ENCODE data around the gene GCNT4. TPM values are rescaled to one million over a fixed set of nuclear protein-coding genes. Genes with fewer than 3 reads are reported as not detected.

The GCNT4 gene
- polyA plus RNA-seq, 6 donors from 2014 or later, result not detected

DNA sequence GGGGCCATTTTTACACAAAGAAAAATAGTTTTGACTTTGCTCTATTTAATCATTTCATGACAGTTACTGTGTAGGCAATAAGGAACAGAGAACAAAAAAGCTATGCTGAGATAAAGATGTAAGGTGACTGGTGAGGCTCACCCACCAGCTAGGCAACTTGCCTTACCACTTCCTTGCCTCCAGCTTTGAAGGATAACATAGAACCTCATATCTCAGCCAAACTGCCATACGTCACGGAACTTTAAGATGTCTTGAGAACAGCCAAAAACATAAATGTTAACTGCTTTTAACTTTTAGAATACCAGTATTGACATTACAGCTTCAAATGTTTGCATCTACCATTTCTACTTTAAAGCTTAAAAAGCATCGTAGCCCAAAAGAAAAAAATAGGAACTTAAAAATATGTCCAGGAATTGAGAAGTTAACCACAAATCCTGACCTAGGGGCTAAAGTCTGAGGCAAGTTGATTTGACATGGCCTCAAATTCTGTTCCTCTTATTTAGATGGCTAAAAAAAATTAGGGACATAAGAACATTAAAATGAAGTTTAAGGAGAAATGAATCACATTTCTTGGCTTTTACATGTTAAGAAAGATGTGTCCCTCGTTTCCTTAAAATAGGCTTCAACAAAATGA is 7.7 kb upstream of the GCNT4 start:
- ATAC-seq (ENCODE audit: low read depth in 2 of 2), result no peak
- H3K9me3 Mint-ChIP-seq, result no peaks in the 10 kb centered on the region
- H3K4me3 Mint-ChIP-seq, result no peak overlapping the region
- peaks cover 28 to 38% (median 35%) of the 10 kb centered on the region in 3 donors for H3K27me3 Mint-ChIP-seq
- no peak for DNase-seq
- H3K4me1 Mint-ChIP-seq, result no peaks in the 10 kb centered on the region
- no peaks in the 10 kb centered on the region for H3K36me3 Mint-ChIP-seq
- no peak overlapping the region for H3K27ac Mint-ChIP-seq

DNA sequence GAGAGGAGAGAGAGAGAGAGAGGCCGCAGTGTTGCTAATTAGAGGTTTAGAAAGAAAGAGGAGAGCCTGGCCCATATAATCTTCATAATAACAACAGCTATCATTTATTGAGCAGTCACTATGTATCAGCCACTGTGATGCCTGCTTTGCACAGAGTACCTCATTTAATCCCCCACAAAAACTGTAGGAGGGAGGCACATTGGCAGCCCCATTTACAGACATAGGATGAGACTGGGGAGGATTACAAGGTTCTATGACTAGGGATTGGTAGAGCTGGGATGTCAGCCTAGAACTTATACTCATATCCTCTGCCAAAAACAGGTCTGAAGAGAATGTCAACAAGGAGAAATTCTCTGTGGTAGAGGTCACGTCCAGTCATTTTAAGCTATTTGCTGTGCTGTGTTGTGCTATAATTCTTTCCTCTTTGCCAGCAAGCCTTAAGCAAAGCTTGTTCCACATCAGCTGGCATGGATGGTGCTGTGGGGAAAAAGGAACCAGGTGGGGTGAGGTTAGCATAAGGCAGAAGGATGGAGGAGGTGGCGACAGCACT is 6.7 kb upstream of the GCNT4 start:
- DNase-seq (no peak), ATAC-seq (ENCODE audit: low read depth in 2 of 2) (no peak)
- Mint-ChIP-seq H3K9me3 (no peaks in the 10 kb centered on the region), H3K4me1 (no peaks in the 10 kb centered on the region), H3K4me3 (peak overlapping the region in 1 of 8 donors; percentile 43), H3K27ac (no peak overlapping the region), H3K36me3 (no peaks in the 10 kb centered on the region), H3K27me3 (peaks cover 37 to 47% (median 44%) of the 10 kb centered on the region in 3 donors)

DNA sequence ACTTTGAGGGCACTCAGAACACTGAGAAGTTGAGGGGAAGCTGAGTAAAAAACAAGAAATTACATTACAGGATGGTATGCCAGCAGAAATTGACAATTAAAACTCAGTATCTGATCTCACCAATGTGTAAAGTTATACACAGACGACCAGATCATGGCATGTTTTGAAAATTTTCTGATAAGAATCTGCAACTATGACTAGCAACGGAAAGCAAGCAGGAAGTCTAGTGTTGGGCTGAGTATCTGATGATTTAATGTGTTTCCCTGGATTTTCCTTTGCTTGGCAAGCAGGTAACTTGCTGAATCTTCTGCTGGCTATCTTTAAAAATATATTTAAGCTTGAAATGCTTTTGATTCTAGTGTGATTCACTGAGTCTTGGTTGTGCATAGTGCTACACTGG is 5.2 kb upstream of the GCNT4 start:
- Mint-ChIP-seq H3K27me3 (peaks cover 42 to 53% (median 47%) of the 10 kb centered on the region in 3 donors), H3K9me3 (no peaks in the 10 kb centered on the region), H3K36me3 (no peaks in the 10 kb centered on the region), H3K4me1 (peaks cover 0 to 4% (median 0%) of the 10 kb centered on the region in 3 donors), H3K27ac (no peak overlapping the region), H3K4me3 (peak overlapping the region in 1 of 8 donors; percentile 10)
- no peak for DNase-seq
- no peak for ATAC-seq (ENCODE audit: low read depth in 2 of 2)

DNA sequence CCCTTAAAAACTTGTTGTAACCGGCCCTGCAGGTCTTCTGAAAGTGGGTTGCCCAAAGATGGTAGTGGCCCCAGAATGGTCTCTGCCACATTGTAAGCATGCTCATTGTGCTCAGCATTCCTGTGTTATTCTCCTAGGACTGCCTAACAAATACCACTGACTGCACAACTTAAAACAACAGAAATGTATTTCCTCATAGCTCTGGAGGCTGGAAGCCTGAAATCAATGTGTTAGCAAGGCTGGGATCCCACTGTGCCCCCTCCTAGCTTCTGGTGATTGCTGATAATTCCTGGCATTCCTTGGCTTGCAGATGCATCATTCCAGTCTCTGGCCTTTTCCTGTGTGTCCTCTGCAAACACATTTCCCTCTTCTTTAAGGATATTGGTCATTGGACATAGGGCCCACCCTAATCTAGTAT is 3.4 kb upstream of the GCNT4 start:
- DNase-seq (no peak), ATAC-seq (ENCODE audit: low read depth in 2 of 2) (no peak)
- Mint-ChIP-seq H3K36me3 (peaks cover 0 to 8% of the 10 kb centered on the region in 2 donors), H3K27ac (no peak overlapping the region), H3K9me3 (no peaks in the 10 kb centered on the region), H3K4me3 (peak overlapping the region in 6 of 8 donors; percentile 1 to 69 (median 30)), H3K4me1 (peaks cover 0 to 13% (median 7%) of the 10 kb centered on the region in 3 donors), H3K27me3 (peaks cover 55 to 70% (median 63%) of the 10 kb centered on the region in 3 donors)

DNA sequence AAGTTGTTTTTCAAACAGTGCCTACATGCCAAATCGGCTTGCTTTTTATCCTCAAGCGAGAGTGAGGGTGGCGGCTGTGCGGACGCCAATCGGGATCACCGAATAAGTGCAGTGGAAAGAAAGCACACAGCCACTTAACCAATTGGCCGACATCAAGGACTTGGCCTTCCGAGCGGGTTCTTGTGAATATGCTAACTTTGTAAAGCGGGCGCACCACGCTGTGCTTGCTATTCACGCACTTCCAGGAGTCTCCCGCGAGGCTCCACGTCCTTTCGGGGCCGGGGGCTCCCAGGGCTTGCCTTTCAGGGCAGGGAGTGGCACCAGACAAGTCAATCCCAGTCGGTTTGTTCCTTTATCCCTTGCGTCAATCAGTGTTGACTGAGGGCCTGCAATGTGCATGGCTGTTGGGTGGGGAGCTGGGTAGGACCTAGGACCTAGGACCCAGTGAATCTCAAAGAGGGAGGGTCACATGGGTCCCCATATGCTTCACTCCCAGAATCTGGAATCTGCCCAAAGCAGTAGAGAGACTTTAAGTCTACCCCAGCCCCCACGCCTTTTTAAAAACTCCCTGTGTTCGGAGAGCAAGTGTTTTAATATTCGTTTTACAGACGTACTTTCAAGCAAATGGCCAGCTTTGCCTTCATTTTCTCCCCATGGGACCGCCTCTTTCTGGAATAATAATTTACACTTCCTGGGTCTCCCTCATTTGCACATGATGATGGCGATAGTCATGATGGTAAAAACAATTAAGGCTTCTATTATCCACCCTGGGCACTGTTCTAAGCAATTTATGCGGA is 2.0 kb upstream of the GCNT4 start:
- H3K4me3 Mint-ChIP-seq, result peak overlapping the region; percentile 1 to 80 (median 70)
- no peak overlapping the region for H3K27ac Mint-ChIP-seq
- H3K27me3 Mint-ChIP-seq, result peaks cover 67 to 83% (median 77%) of the 10 kb centered on the region in 3 donors
- ATAC-seq (ENCODE audit: low read depth in 2 of 2) (no peak), DNase-seq (no peak)
- H3K9me3 Mint-ChIP-seq, result no peaks in the 10 kb centered on the region
- H3K36me3 Mint-ChIP-seq, result peaks cover 0 to 8% of the 10 kb centered on the region in 2 donors
- peaks cover 0 to 18% (median 7%) of the 10 kb centered on the region in 3 donors for H3K4me1 Mint-ChIP-seq

DNA sequence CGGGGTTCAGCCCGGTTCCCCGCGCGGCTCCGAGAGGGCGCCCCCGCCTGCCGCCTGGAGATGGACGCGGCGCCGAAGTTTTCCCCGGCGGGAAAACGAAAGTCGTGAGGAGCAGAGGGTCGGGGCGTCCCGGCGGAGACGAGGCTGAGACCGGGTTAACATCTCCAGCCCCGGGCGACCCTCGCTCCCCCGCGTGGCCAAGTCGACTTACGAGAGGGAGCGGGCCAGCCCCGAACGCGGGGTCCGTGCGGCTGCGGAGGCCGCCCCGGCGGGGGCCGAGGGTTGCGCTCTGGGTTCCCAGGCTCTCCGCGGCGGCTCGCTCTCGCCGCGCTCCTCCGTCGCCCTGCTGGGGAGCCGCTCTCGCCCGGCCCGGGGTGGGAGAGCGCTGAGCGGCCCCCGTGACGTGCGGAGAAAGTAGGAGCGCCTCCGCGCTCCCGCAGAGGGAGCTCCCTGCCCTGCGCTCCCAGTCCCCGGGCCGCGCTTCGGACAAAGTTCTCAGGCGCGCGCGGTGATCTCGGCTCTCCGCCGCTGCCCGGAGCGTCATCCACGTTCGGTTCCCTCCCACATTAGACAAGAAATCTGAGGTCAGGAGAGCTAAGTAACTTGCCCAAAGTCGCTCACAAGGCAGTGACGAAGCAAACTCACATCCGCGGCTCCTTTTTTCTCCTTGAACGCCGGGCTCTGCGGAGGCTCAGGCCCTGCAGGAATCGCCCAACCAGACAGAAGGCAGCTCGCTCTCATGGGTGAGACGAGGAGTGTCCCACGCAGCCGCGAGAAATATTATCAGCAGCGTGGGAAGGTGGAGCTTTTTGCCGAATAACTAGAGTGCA is 1.2 kb upstream of the GCNT4 start:
- Mint-ChIP-seq H3K27ac (no peak overlapping the region), H3K4me3 (peak overlapping the region; percentile 60 to 80 (median 70)), H3K27me3 (peaks cover 71 to 78% (median 71%) of the 10 kb centered on the region in 3 donors), H3K36me3 (peaks cover 0 to 8% of the 10 kb centered on the region in 2 donors), H3K9me3 (no peaks in the 10 kb centered on the region), H3K4me1 (peaks cover 0 to 18% (median 7%) of the 10 kb centered on the region in 3 donors)
- ATAC-seq (ENCODE audit: low read depth in 2 of 2) (peak in 1 of 2 donors; percentile 16), DNase-seq (no peak)

DNA sequence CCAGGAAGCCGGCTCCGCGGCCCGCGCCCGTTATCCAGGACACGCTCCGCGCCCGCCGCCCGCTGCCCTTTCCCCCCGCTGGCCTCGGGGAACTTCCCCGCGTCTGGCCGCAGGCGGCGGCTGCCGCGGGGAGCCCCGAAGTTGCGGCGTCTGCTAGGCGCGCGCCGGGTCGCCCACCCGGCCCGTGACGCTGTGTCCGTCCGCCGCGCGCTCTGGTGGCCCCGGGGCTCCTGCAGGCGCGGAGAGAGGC is 621 bp upstream of the GCNT4 start:
- Mint-ChIP-seq H3K9me3 (no peaks in the 10 kb centered on the region), H3K4me3 (peak overlapping the region in 2 of 8 donors; percentile 60 to 69), H3K27me3 (peaks cover 65 to 77% (median 71%) of the 10 kb centered on the region in 3 donors), H3K27ac (no peak overlapping the region), H3K4me1 (peaks cover 0 to 18% (median 7%) of the 10 kb centered on the region in 3 donors), H3K36me3 (peaks cover 0 to 8% of the 10 kb centered on the region in 2 donors)
- peak in 1 of 2 donors; percentile 18 for ATAC-seq (ENCODE audit: low read depth in 2 of 2)
- DNase-seq, result no peak

DNA sequence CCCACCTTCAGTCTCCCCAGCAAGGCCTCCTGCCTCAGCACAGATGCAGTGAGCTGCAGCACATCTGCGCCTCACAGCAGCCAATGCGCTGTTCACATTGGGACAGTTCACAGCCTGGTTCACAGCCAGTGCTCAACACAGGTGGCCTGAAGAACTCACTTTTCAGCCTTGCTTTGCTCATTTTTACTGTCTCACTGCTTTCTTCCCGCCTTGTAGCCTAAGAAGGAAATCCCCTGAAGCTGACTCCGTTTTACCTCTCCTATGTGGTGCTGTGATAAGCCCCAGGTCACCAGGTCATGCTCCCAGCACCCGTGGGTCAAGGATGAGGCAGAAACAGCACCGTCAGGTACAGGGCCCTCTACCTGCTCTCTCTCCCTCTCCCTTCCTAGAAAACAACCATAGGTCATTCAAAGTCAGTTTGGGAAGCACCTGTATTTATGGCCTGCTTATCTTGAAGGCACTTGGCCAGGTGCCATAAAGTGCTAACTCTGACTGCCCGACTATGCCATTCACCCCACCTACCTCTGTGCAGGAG is 1.1 kb downstream of the GCNT4 start:
- ATAC-seq (ENCODE audit: low read depth in 2 of 2), result no peak
- H3K9me3 Mint-ChIP-seq, result no peaks in the 10 kb centered on the region
- H3K4me1 Mint-ChIP-seq, result peaks cover 0 to 18% (median 7%) of the 10 kb centered on the region in 3 donors
- H3K27me3 Mint-ChIP-seq, result peaks cover 56 to 67% (median 58%) of the 10 kb centered on the region in 3 donors
- H3K36me3 Mint-ChIP-seq, result peaks cover 0 to 8% of the 10 kb centered on the region in 2 donors
- peak overlapping the region in 1 of 6 donors; percentile 14 for H3K27ac Mint-ChIP-seq
- H3K4me3 Mint-ChIP-seq, result peak overlapping the region in 5 of 8 donors; percentile 7 to 74 (median 56)
- no peak for DNase-seq

DNA sequence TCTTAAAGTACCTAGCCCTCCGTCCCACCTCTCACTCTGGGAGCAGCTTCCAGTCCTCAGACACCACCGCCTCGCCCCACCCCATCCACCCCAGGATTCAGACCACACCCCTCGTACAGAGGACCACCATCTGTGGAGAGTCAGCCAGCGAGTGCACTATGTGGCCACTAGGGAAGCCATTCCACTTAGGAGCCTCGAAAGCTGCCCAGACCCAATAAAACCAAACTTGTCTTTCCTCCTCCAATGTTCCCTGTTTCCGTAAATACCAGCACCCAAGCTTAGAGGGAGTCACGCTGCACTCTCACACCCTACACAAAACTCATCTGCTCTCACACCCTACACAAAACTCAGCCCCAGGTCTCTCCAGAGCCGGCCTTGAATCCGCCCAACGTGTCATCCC is 1.9 kb downstream of the GCNT4 start:
- no peaks in the 10 kb centered on the region for H3K9me3 Mint-ChIP-seq
- ATAC-seq (ENCODE audit: low read depth in 2 of 2), result no peak
- H3K27ac Mint-ChIP-seq, result no peak overlapping the region
- H3K4me3 Mint-ChIP-seq, result peak overlapping the region in 1 of 8 donors; percentile 64
- H3K4me1 Mint-ChIP-seq, result peaks cover 0 to 18% (median 7%) of the 10 kb centered on the region in 3 donors
- H3K27me3 Mint-ChIP-seq, result peaks cover 48 to 63% (median 58%) of the 10 kb centered on the region in 3 donors
- H3K36me3 Mint-ChIP-seq, result peaks cover 0 to 8% of the 10 kb centered on the region in 2 donors
- DNase-seq, result no peak

DNA sequence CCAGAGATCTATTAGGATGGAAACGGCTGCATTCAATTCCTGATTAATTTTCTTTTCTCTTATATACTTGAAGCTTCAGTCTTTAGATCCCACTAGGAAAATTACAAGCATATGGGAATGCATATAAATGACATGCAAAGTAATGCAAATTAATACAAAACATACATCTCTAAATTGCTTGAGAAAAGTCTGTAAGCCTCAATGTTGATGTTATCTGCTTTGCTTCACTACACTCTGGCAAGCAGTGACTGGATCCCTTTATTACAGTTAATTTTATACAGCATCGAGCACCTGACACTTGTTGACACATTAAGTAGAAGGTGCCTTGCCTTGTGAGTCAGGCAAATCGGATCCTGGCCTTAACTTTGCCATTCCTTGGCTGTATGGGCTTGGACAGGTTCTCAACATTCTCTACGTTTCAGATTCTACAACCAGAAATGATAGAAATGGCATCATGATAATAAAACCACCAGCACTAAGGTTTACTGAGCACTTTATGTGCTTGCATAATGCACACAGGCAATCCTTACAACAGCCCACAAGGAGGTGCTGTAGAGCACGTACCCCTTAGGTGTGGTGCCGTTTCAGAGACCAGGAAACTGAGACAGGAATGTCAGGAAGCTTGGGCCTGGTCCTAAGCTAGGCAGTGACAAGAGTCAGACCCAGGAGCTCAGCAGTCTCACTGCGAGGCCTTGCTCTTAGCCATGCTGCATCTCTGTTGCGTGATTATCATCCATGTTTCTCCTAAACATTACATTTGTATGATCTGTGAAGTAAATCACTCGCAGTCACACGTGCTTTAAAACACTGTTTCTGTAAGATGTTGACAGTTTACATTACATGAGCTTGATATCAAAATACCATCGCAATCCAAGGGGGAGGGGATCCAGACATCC is 2.7 kb downstream of the GCNT4 start:
- H3K27ac Mint-ChIP-seq, result no peak overlapping the region
- peaks cover 0 to 18% (median 7%) of the 10 kb centered on the region in 3 donors for H3K4me1 Mint-ChIP-seq
- peak in 1 of 2 donors; percentile 25 for ATAC-seq (ENCODE audit: low read depth in 2 of 2)

DNA sequence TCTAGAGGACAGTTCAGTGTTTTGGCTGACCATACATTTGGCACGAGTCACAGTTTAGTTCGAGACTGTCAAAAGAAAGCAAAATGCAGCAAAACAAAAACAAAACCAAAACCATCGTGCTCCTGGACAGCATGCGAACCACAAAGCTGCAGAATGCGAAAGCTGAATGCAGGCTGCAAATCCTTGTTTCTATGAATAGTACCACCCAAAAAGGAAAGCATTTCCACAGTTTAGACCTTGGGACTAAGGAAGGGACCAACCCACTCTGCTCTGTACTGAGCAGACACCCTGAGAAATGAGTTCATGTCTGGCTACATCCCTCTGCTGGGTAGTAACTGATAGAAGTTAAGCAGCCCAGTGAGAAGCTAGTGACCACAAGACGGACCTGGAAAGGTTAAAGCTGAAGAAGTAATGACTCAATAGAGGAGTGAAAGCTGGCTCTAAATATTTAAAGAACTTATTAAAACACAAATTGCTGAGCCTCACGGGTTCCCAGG is 3.9 kb downstream of the GCNT4 start:
- H3K27ac Mint-ChIP-seq, result no peak overlapping the region
- no peak for ATAC-seq (ENCODE audit: low read depth in 2 of 2)
- peaks cover 40 to 48% (median 45%) of the 10 kb centered on the region in 3 donors for H3K27me3 Mint-ChIP-seq
- DNase-seq, result no peak
- peaks cover 0 to under 1% (median 0%) of the 10 kb centered on the region in 7 donors for H3K9me3 Mint-ChIP-seq
- H3K4me1 Mint-ChIP-seq, result peaks cover 0 to 13% (median 7%) of the 10 kb centered on the region in 3 donors
- H3K4me3 Mint-ChIP-seq, result no peak overlapping the region
- peaks cover 0 to 8% of the 10 kb centered on the region in 2 donors for H3K36me3 Mint-ChIP-seq

More for the DNA sequence above, 2.7 kb downstream of the GCNT4 start:
- H3K36me3 Mint-ChIP-seq, result peaks cover 0 to 8% of the 10 kb centered on the region in 2 donors
- peak overlapping the region in 1 of 8 donors; percentile 64 for H3K4me3 Mint-ChIP-seq
- H3K27me3 Mint-ChIP-seq, result peaks cover 44 to 57% (median 52%) of the 10 kb centered on the region in 3 donors
- no peak for DNase-seq
- no peaks in the 10 kb centered on the region for H3K9me3 Mint-ChIP-seq

DNA sequence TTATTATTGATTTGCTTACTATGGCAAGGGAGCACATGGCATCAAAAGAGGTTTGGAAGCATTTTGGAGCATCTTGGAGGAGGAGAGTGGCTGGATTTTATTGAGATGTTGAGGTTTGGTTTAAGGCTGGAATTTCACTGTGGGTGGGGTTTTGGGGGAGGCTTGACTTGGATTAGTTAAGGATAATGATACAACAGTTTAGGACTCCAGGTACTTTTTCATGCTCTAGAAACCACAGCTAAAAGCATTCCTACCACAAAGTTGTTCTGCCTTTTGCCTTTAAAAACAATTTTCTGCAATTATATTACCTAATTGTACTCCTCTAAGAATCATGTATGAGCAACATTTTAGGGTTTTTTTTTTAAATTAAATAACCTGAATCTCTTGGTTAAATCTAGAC is 5.0 kb downstream of the GCNT4 start:
- no peak overlapping the region for H3K4me3 Mint-ChIP-seq
- no peak overlapping the region for H3K27ac Mint-ChIP-seq
- DNase-seq (no peak), ATAC-seq (ENCODE audit: low read depth in 2 of 2) (no peak)
- peaks cover 0 to 3% (median 0%) of the 10 kb centered on the region in 7 donors for H3K9me3 Mint-ChIP-seq
- peaks cover 0 to 13% (median 6%) of the 10 kb centered on the region in 3 donors for H3K4me1 Mint-ChIP-seq
- peaks cover 46 to 53% (median 50%) of the 10 kb centered on the region in 3 donors for H3K27me3 Mint-ChIP-seq
- peaks cover 0 to 8% of the 10 kb centered on the region in 2 donors for H3K36me3 Mint-ChIP-seq

Measured in naive B cell (primary cell).